Measurements from ENCODE around the gene RHBDD1. TPM values are rescaled to one million over a fixed set of nuclear protein-coding genes. Genes with fewer than 3 reads are reported as not detected.
A peak's percentile ranks its signal among the peaks of the same experiment; 100 is the strongest.

Gene RHBDD1
- polyA plus RNA-seq, 1 donor from 2014 or later = 5.4 TPM

DNA sequence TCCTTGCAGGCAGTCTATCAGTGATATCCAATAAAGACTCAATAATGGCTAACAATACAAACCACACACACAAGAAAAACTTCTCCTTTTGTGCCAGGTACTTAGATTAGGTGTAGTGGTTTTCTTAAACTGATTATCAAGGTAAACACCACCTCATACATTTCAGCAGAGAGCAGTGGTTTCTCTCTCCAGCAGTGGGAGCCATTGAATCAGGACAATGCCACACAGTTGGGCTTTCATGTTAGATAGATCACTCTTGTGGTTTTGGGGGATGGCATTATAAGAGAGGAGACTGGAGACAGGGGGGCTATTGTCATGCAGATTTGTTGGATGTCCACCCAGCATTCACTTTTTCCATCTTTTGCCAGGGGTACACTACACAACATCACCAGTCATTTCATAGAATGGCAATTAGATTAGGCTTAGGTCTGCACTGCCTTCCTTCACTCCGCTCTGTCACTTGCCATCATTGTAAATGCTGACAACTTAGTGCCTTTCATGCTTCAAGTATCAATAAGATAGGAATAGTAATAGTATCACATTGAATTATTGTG lies 22.6 kb upstream of the RHBDD1 start:
- H3K36me3 ChIP-seq (ENCODE audit: insufficient read depth, low read length) = no peaks in the 10 kb centered on the region
- no peaks in the 10 kb centered on the region for H3K9me3 ChIP-seq (ENCODE audit: low read length)
- H3K79me2 ChIP-seq (replicated peaks; ENCODE audit: insufficient read depth, low read length) = no peaks in the 10 kb centered on the region
- no peaks in the 10 kb centered on the region for H3F3A ChIP-seq (ENCODE audit: insufficient read depth, low read length, poor library complexity, severe bottlenecking)
- H3K27me3 ChIP-seq (ENCODE audit: insufficient read depth, low read depth, low read length) = no peaks in the 10 kb centered on the region
- H3K27ac ChIP-seq (ENCODE audit: low read length) = no peak overlapping the region
- no peaks in the 10 kb centered on the region for H3K9me2 ChIP-seq (ENCODE audit: insufficient read depth, low read length)
- TF ChIP-seq, protein P1, sequence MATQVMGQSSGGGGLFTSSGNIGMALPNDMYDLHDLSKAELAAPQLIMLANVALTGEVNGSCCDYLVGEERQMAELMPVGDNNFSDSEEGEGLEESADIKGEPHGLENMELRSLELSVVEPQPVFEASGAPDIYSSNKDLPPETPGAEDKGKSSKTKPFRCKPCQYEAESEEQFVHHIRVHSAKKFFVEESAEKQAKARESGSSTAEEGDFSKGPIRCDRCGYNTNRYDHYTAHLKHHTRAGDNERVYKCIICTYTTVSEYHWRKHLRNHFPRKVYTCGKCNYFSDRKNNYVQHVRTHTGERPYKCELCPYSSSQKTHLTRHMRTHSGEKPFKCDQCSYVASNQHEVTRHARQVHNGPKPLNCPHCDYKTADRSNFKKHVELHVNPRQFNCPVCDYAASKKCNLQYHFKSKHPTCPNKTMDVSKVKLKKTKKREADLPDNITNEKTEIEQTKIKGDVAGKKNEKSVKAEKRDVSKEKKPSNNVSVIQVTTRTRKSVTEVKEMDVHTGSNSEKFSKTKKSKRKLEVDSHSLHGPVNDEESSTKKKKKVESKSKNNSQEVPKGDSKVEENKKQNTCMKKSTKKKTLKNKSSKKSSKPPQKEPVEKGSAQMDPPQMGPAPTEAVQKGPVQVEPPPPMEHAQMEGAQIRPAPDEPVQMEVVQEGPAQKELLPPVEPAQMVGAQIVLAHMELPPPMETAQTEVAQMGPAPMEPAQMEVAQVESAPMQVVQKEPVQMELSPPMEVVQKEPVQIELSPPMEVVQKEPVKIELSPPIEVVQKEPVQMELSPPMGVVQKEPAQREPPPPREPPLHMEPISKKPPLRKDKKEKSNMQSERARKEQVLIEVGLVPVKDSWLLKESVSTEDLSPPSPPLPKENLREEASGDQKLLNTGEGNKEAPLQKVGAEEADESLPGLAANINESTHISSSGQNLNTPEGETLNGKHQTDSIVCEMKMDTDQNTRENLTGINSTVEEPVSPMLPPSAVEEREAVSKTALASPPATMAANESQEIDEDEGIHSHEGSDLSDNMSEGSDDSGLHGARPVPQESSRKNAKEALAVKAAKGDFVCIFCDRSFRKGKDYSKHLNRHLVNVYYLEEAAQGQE (IDR thresholded peaks at IDR 0.05; ENCODE audit: borderline replicate concordance) = no peak
- TF ChIP-seq MXI1 (conservative IDR thresholded peaks at IDR 0.05; ENCODE audit: poor library complexity, severe bottlenecking) (no peak), CTCF (IDR thresholded peaks at IDR 0.05; ENCODE audit: poor library complexity, severe bottlenecking) (peak; percentile 67), EP300 (conservative IDR thresholded peaks at IDR 0.05; ENCODE audit: poor library complexity, severe bottlenecking) (no peak), EZH2 (IDR thresholded peaks at IDR 0.05; ENCODE audit: borderline replicate concordance, insufficient read depth, low read length, poor library complexity, severe bottlenecking) (no peak), SMC3 (conservative IDR thresholded peaks at IDR 0.05; ENCODE audit: poor library complexity) (peak; percentile 77), RAD21 (conservative IDR thresholded peaks at IDR 0.05) (peak; percentile 71), TAF1 (IDR thresholded peaks at IDR 0.05; ENCODE audit: low read depth) (no peak), POLR2AphosphoS5 (IDR thresholded peaks at IDR 0.05) (no peak)
- H2AFZ ChIP-seq (ENCODE audit: low read depth, low read length) = no peak overlapping the region
- H3K4me3 ChIP-seq (ENCODE audit: low read length) = no peak overlapping the region
- H4K20me1 ChIP-seq (ENCODE audit: insufficient read depth) = no peaks in the 10 kb centered on the region
- no peak overlapping the region for H3K4me2 ChIP-seq (ENCODE audit: low read length)
- no peak overlapping the region for H3K9ac ChIP-seq (ENCODE audit: low read length)

DNA sequence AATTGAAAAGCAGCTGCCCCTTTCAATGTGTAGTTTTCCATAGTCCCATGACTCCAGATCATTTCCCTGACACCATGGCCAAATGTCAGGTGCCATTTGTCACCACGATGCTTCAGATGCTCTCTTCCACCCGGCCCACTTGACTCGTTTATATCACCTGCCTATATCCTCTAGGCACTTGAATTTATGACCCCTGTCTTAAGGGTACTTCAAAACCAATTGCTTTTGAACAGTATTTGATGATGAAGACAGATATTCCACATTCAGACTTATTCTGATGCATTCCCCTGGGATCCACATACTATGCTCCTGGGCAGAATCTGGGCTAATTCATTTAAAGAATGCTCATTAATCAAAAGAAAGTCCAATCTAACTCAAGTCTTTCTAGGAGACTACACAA lies 16.9 kb upstream of the RHBDD1 start:
- H3K27me3 ChIP-seq (ENCODE audit: insufficient read depth, low read depth, low read length) = no peaks in the 10 kb centered on the region
- H3K27ac ChIP-seq (ENCODE audit: low read length) = no peak overlapping the region
- no peaks in the 10 kb centered on the region for H3K79me2 ChIP-seq (replicated peaks; ENCODE audit: insufficient read depth, low read length)
- H3K4me2 ChIP-seq (ENCODE audit: low read length) = no peak overlapping the region
- H3K9me2 ChIP-seq (ENCODE audit: insufficient read depth, low read length) = no peaks in the 10 kb centered on the region
- no peak overlapping the region for H3K4me3 ChIP-seq (ENCODE audit: low read length)
- no peaks in the 10 kb centered on the region for H3K36me3 ChIP-seq (ENCODE audit: insufficient read depth, low read length)
- no peak overlapping the region for H2AFZ ChIP-seq (ENCODE audit: low read depth, low read length)
- H4K20me1 ChIP-seq (ENCODE audit: insufficient read depth) = no peaks in the 10 kb centered on the region
- H3F3A ChIP-seq (ENCODE audit: insufficient read depth, low read length, poor library complexity, severe bottlenecking) = no peaks in the 10 kb centered on the region
- no peak overlapping the region for H3K9ac ChIP-seq (ENCODE audit: low read length)
- no peaks in the 10 kb centered on the region for H3K9me3 ChIP-seq (ENCODE audit: low read length)
- TF ChIP-seq CTCF (IDR thresholded peaks at IDR 0.05; ENCODE audit: poor library complexity, severe bottlenecking) (no peak), POLR2AphosphoS5 (IDR thresholded peaks at IDR 0.05) (no peak), RAD21 (conservative IDR thresholded peaks at IDR 0.05) (no peak), EP300 (conservative IDR thresholded peaks at IDR 0.05; ENCODE audit: poor library complexity, severe bottlenecking) (no peak), SMC3 (conservative IDR thresholded peaks at IDR 0.05; ENCODE audit: poor library complexity) (no peak), TAF1 (IDR thresholded peaks at IDR 0.05; ENCODE audit: low read depth) (no peak), MXI1 (conservative IDR thresholded peaks at IDR 0.05; ENCODE audit: poor library complexity, severe bottlenecking) (no peak), EZH2 (IDR thresholded peaks at IDR 0.05; ENCODE audit: borderline replicate concordance, insufficient read depth, low read length, poor library complexity, severe bottlenecking) (no peak)
- TF ChIP-seq, protein P1 (IDR thresholded peaks at IDR 0.05; ENCODE audit: borderline replicate concordance) = no peak
